ENCODE measurements around the gene ZNF514.
A peak's percentile ranks its signal among the peaks of the same experiment; 100 is the strongest.
"Not testable (repeated sequence)": the region's sequence is repeated elsewhere in the genome, so short reads cannot be mapped to it uniquely, and the experiment has no call there.

The ZNF514 gene

DNA sequence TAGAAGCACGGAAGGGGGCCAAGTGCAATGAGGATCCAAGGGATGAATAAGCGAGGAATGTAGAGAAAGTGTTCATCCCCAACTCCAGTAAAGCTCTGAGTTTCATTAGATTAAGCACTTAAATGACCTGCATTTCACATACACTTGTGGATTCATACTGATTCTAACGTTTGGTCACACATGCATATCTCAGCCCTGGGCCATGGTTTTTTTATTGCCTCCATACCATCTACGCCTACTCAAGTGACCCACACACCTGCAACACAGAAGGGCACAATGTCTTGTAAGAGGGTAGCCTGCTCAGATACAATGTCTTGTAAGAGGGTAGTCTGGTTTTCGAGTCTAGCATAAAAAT lies 37.5 kb downstream of the ZNF514 start:
- DNase-seq (ENCODE audit: low spot score) = no peak

DNA sequence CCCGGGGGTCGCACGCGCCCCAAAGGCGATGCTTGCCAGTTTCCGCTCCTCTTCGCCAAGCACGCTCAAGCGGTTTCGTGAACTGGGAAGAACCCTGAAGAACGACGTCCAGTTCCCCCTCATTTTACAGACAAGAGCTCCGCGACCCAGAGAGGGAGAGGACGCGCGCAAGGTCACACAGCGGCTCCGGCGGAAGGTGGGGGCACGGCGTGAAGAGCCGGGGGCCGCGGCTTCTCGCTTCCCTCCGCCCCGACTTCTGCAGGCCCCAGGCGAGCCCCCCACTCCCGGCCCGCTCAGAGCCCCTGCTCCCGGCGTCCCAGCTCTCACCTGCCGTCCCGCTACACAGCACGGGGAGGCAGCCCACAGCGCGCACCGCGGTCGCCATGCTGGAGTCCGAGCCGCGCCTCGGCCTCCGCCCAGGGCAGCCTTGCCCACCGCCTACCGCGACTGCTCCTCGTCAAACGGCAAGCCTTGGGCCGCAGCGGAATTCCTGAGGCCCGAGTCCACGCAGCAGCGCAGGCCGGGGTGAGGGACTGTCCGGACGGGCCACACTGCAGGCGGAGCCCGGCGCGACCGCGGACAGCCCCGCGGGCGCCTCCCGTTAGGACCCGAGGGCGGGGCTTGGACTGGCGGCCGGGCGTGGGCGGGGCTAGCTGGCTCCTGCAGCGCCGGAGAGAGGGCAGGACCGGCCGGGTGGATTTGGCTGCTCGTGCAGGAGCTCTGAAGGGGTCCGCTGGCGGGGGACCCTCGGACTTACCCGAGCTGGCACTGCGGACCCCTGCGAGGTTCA lies 38.0 kb downstream of the ZNF514 start, which contains the start of gene MRPS5:
Gene MRPS5 (minus strand): TSS at position 402 of the 790 bp plus-strand sequence. CDS start 17 bp downstream, at position 385.
- peak; percentile 78 for DNase-seq (ENCODE audit: low spot score)

GRCh38 chr2:95121093-95121406 lies 38.6 kb downstream of the ZNF514 start:
- no peak for DNase-seq (ENCODE audit: low spot score)

GRCh38 chr2:95115418-95115817 lies 44.2 kb downstream of the ZNF514 start:
- DNase-seq (ENCODE audit: low spot score) = peak; percentile 69

DNA sequence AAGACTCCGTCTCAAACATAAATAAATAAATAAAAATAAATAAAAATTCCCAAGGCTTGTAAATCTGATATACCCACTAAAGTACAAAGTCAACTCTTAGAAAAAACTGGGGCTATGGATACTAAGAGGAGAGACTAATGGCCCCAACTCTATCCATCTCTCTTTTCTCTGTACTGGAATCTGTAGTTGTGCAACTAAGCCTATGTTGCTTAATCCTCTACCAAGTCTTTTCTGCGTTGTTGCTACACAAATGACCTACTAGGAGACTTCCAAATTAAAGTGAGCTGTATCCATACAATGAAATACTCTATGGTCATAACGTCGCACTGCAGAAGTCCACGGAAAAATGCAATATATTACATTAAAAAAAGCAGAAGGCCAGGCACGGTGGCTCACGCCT lies 46.2 kb downstream of the ZNF514 start:
- no peak for DNase-seq (ENCODE audit: low spot score)

- DNase-seq (ENCODE audit: low spot score) = no peak
Measured at GRCh38 chr2:95110395-95110794, 49.3 kb downstream of the ZNF514 start.

- no peak for DNase-seq (ENCODE audit: low spot score)
Measured at GRCh38 chr2:95109260-95109659, 50.4 kb downstream of the ZNF514 start.

DNA sequence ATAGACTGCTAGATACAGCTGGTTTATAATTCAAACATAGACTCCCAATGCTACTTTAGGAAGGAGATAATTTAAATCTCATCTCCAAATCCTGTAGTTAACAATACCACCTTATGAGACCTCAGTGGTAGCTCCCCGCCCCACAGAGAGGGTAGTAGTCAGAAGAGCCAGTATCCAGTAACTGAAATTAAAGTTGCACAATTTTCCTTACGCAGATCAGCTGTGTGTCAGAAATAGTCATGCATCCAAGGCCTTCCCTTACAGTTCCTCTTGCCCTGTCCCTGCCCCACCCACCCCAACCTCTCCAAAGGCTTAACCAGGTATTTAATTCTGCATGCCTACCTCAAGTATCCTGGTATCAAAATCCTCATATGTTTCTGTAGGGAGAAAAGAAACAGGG lies 53.6 kb downstream of the ZNF514 start:
- DNase-seq (ENCODE audit: low spot score) = no peak

DNA sequence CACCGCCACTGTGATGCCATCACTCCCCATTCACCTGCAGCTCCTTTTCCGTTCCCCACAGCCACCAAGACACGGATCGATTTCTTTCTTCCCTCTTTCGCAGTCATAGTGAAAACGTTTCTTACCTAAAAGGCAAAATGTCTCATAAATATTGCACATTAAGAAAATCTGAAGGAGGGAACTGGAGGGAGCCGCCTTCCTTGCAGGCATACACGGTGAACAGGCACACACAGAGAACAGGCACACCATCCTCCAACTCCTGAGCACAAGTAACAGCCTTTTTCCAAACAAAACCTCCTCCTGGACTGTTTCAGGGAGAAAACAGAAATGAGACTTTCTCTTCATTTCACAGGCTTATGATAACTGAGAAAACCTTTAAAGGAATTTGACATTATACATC lies 55.0 kb downstream of the ZNF514 start:
- DNase-seq (ENCODE audit: low spot score) = no peak

GRCh38 chr2:95099910-95100309 lies 59.7 kb downstream of the ZNF514 start:
- DNase-seq (ENCODE audit: low spot score) = no peak

DNA sequence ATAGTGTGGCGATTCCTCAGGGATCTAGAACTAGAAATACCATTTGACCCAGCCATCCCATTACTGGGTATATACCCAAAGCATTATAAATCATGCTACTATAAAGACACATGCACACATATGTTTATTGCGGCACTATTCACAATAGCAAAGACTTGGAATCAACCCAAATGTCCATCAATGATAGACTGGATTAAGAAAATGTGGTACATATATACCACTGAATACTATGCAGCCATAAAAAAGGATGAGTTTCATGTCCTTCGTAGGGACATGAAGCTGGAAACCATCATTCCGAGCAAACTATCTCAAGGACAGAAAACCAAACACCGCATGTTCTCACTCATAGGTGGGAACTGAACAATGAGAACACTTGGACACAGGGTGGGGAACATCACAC lies 61.4 kb downstream of the ZNF514 start:
- DNase-seq (ENCODE audit: low spot score) = not testable (repeated sequence)

Data from SW480 (cell line).